ENCODE measurements around the gene PUM1.

PUM1 gene

GRCh38 chr1:30887485-30888315 lies 177.8 kb downstream of the PUM1 start:
- no peak for DNase-seq

GRCh38 chr1:30886710-30887428 lies 178.6 kb downstream of the PUM1 start:
- DNase-seq, result no peak

- DNase-seq, result no peak
These were observed 179.7 kb downstream of the PUM1 start for GRCh38 chr1:30885570-30886522.

GRCh38 chr1:30884723-30885122 lies 180.8 kb downstream of the PUM1 start:
- DNase-seq, result no peak

GRCh38 chr1:30883389-30884172 lies 181.9 kb downstream of the PUM1 start:
- no peak for DNase-seq

GRCh38 chr1:30882678-30883388 lies 182.7 kb downstream of the PUM1 start:
- DNase-seq, result no peak
